IgD-negative memory B cell (primary cell): ENCODE results near the gene SNTN. TPM values are rescaled to one million over a fixed set of nuclear protein-coding genes. Genes with fewer than 3 reads are reported as not detected.

Source experiments
- H3K27ac Mint-ChIP-seq, 3 donors: one replicate each; pipeline ENCODE4 v1.8.0; 2020 to 2022; ENCODE audit warnings: mild to moderate bottlenecking in 3 of 3, mixed read lengths in 3 of 3, moderate library complexity in 1 of 3
- H3K27me3 Mint-ChIP-seq: one replicate; pipeline ENCODE4 v1.8.0; 2021; ENCODE audit warnings: mixed read lengths
- H3K36me3 Mint-ChIP-seq: one replicate; pipeline ENCODE4 v1.8.0; 2020; ENCODE audit warnings: mild to moderate bottlenecking, mixed read lengths
- H3K4me1 Mint-ChIP-seq, 3 donors: one replicate each; pipeline ENCODE4 v1.8.0; 2020 to 2022; ENCODE audit warnings: mixed read lengths in 3 of 3, mild to moderate bottlenecking in 1 of 3
- H3K4me3 Mint-ChIP-seq, 4 donors: one replicate each; pipeline ENCODE4 v1.8.0; 2020 to 2022; ENCODE audit warnings: mild to moderate bottlenecking in 4 of 4, mixed read lengths in 4 of 4, moderate library complexity in 3 of 4
- H3K9me3 Mint-ChIP-seq, 3 donors: one replicate each; pipeline ENCODE4 v1.8.0; 2020 to 2021; ENCODE audit warnings: mixed read lengths in 3 of 3, mild to moderate bottlenecking in 1 of 3
- polyA plus RNA-seq: library from polyadenylated mRNA; unstranded; fragments of 300-500 nt; fragmentation: Illumina TruSeq; gene quantifications from one replicate; pipeline ENCODE4 v1.2.3, GENCODE V29; 2021

SNTN gene
- polyA plus RNA-seq, 1 donor from 2014 or later, result not detected

DNA sequence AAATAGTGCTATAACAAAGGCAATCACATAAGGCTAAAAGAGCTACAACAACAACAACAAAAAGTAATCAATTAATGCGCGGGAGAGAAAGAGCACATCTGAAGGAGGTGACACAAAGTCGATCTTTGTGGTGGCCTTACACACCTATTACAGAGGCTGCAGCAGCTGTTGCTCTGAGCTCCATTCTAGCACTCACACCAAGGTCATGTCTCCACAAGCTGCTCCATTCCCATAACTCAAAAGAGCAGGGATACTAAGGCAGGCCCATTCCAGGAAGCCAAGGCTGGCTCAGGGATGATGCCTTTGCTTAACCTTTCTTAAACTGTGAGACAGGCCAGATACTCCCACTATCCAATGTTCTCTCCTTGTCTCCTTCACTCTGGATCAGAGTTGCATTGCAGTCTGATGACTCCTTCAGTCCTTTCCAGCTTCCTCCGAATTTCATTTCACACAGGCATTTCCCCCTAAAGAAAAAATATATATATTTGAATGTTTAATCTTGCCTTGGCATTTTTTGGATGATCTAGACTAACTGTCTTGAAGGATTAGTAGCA, 52.7 kb downstream of the SNTN start:
- H3K36me3 Mint-ChIP-seq, result no peaks in the 10 kb centered on the region
- H3K4me1 Mint-ChIP-seq, result no peaks in the 10 kb centered on the region
- H3K27me3 Mint-ChIP-seq, result no peaks in the 10 kb centered on the region
- no peak overlapping the region for H3K27ac Mint-ChIP-seq
- H3K4me3 Mint-ChIP-seq, result no peak overlapping the region
- no peaks in the 10 kb centered on the region for H3K9me3 Mint-ChIP-seq

DNA sequence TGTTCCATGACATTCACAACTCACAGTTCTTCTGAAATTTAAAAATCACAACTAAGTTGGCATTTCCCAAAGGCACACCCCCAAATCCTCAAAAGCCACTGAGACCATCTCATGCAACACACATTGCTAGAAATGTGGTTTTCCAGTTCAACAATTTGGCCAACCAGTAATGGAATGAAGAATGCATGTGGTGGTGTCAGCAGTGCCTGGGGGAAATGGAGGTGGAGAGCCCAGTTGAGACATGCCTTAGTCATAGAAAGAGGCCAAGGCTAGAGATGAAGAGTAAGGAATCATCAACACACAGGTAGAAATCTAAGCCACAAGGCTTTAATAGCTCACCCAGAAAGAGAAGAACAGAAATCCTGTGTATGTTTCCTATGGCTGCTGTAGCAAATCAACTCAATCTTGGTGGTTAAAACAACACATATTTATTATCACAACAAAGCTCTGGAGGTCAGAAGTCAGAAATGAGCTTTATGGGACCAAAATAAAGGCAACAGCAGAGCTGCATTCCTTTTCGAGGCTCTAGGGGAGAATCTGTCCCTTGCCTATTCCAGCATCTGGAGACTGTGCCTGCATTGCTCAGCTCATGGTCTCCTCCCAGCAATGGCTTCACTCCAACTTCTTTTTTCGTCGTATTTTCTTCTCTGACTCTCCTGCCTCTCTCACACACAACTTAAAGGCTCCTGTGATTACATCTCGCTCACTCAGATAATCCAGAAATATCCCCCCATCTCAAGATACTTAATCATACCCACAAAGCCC, 54.0 kb downstream of the SNTN start:
- H3K4me3 Mint-ChIP-seq, result no peak overlapping the region

DNA sequence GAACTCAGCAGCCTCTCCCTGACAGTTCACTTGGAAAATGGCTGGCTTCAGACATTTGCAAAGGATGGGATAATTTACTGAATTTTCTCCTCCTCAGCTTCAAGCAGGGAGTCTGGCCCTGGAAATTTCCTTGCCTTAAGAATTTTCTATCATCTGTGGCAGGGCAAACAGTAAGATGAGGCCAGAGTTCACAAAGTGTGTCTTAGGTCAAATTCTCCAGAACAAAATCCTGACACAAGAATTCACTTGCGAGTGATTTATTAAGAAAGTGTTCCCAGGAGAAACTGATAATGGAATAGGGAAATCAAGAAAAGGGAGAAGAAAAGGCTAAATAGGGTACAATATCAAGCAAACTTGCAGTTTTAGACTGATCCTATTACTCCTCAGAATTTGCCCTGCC, 55.3 kb downstream of the SNTN start:
- Mint-ChIP-seq H3K4me1 (no peaks in the 10 kb centered on the region), H3K4me3 (no peak overlapping the region), H3K27ac (no peak overlapping the region), H3K27me3 (no peaks in the 10 kb centered on the region), H3K36me3 (no peaks in the 10 kb centered on the region), H3K9me3 (peaks cover 0 to 2% (median 0%) of the 10 kb centered on the region in 3 donors)

More for the DNA sequence above, 54.0 kb downstream of the SNTN start:
- Mint-ChIP-seq H3K4me1 (no peaks in the 10 kb centered on the region), H3K27me3 (no peaks in the 10 kb centered on the region), H3K27ac (no peak overlapping the region), H3K36me3 (no peaks in the 10 kb centered on the region), H3K9me3 (peaks cover 0 to 2% (median 0%) of the 10 kb centered on the region in 3 donors)

DNA sequence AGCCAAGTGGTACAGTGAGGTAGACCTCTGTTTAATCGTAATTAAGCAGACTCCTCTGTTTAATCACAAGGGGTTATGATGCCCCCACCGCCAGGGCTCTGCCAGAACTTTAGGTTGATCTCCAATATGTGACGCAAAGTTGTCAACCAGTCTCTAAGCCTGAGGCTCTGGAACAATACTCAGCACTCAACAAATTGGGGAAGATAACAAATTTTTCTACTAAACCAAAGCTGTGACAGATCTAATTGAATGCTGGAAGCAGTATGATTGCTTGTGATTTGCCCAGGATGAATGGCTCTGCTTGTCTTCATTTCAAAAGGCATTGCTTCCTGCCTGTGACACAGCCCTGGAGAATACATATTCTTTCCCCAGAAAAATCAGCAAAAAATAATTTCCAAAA, 57.1 kb downstream of the SNTN start:
- Mint-ChIP-seq H3K27me3 (no peaks in the 10 kb centered on the region), H3K27ac (no peak overlapping the region), H3K36me3 (no peaks in the 10 kb centered on the region), H3K4me1 (no peaks in the 10 kb centered on the region), H3K4me3 (no peak overlapping the region), H3K9me3 (peaks cover 0 to 2% (median 0%) of the 10 kb centered on the region in 3 donors)

Other genes with a start within 250 kb of the SNTN start
- not detected for gene C3orf49, start 166.6 kb downstream of the SNTN start, polyA plus RNA-seq
- 67.4 TPM for gene THOC7, start 211.1 kb downstream of the SNTN start, polyA plus RNA-seq
- 2.1 TPM for gene ATXN7, start 211.2 kb downstream of the SNTN start, polyA plus RNA-seq